ENCODE data around the gene HACD4.

GRCh38 chr9:20994486-20994885 lies 37.0 kb downstream of the HACD4 start:
- TF ChIP-seq MAFK (IDR thresholded peaks at IDR 0.05; ENCODE audit: partially characterized antibody) = no peak
- no peak for TF ChIP-seq HOXB13 (CRISPR knock-in tag; IDR thresholded peaks at IDR 0.05; ENCODE audit: low read depth)
- TF ChIP-seq REST (IDR thresholded peaks at IDR 0.05) = no peak
- TF ChIP-seq CTCF (IDR thresholded peaks at IDR 0.05) = no peak
- TF ChIP-seq BHLHE40 (IDR thresholded peaks at IDR 0.05; ENCODE audit: low read depth, low read length) = no peak
- no peak for TF ChIP-seq JUN (IDR thresholded peaks at IDR 0.05)
- no peak for TF ChIP-seq EHMT2 (IDR thresholded peaks at IDR 0.05; ENCODE audit: low read depth)
- no peak for TF ChIP-seq POLR2A (IDR thresholded peaks at IDR 0.05; ENCODE audit: low read length)
- TF ChIP-seq, protein P1, sequence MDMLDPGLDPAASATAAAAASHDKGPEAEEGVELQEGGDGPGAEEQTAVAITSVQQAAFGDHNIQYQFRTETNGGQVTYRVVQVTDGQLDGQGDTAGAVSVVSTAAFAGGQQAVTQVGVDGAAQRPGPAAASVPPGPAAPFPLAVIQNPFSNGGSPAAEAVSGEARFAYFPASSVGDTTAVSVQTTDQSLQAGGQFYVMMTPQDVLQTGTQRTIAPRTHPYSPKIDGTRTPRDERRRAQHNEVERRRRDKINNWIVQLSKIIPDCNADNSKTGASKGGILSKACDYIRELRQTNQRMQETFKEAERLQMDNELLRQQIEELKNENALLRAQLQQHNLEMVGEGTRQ (IDR thresholded peaks at IDR 0.05) = no peak
- TF ChIP-seq HEYL (CRISPR knock-in tag; IDR thresholded peaks at IDR 0.05) = no peak
- TF ChIP-seq, protein P2, sequence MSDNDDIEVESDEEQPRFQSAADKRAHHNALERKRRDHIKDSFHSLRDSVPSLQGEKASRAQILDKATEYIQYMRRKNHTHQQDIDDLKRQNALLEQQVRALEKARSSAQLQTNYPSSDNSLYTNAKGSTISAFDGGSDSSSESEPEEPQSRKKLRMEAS (IDR thresholded peaks at IDR 0.05) = no peak
- TF ChIP-seq EP300 (IDR thresholded peaks at IDR 0.05) = no peak
